Activated CD4-positive, CD25-positive, alpha-beta regulatory T cell treated with anti-CD3 and anti-CD28 coated beads, Interleukin-2, amount 50 U/mL, for 16 hours (primary cell): ENCODE results near the gene CCDC93.

Source experiments
- DNase-seq: peaks from one replicate; pipeline ENCODE4 v3.0.0-alpha.2; 2020; ENCODE audit warnings: low read depth, low spot score

The CCDC93 gene

DNA sequence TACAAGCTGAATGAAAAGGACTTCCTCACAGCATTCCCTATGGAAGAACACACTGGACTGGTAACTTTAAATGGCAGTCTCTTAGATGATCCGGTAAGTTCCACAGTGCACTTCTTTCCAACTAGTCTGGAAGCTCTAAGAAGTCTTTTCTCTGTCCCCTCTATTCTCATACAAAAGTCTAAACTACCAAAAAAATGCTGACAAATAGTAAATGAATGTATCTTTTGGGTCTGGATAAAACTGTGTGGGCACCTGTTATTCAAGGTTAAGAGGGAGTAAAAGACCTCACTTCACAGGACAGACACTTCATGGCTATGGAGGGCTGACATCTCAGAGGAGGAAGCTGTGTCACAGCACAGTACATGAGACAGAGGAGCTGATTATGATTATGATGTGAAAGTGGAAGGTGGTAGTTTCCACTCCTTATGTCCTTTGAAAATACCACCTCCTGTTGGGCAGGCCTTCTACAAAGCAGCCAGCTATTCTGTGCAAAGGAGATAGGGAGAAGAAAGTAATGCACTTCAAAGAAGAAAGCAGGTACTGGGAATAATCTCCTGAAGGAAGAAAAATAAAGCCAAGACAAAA lies 23.9 kb downstream of the CCDC93 start:
- DNase-seq: no peak

- no peak for DNase-seq
These were observed 26.7 kb downstream of the CCDC93 start for GRCh38 chr2:117987121-117987520.

- DNase-seq: no peak
These were observed 28.8 kb downstream of the CCDC93 start for GRCh38 chr2:117985092-117985491.

GRCh38 chr2:117984208-117984607 lies 29.7 kb downstream of the CCDC93 start:
- DNase-seq: no peak

DNA sequence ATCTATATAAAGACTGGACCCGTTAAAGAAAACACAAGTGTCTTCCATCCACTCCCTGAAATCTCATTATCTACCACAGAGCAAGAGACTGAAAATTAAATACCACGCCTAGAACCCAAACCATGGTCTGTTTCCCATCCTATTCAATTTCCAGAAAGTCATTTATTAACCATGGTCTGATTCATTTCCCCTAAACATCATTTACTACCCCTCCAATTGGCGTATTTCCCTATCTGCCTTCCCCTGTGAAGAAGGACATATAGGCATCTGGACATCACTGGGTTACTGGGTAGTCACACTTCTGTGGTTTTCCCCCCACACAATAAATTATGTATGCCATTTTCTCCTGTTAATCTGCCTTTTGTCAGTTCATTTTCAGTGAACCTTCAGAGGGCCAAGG lies 30.8 kb downstream of the CCDC93 start:
- DNase-seq: no peak

DNA sequence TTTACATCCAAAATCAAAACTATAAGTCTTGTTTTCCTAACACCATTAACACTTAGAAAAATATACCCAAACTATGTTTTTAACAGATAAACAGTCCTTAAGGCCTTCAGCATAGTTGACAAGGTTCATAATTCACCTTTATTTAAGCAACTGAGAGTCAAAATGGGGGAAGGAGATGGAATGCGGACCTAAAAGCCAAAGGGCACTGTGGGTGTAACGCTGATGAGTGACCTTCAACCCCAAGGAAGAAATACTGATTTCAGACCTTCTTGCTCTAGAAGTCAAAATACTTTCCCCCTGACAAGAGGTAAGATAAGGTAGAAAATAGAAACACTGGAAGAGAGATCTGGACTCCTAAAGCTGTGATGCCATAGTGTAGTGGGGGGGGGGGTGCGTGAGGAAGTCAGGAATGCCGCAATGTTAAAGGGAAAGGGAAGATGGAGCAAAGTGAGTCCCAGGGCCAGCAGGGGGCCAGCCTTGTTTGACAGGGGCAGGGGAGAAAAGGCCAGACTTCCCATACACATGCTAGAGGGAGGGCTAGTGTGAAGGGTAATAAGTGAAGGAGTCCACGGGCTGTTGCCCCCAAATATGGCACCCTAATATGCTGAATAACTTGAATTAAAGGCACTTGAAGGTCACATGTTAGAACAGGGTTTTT lies 31.4 kb downstream of the CCDC93 start:
- no peak for DNase-seq

- no peak for DNase-seq
These were observed 32.1 kb downstream of the CCDC93 start for GRCh38 chr2:117981810-117982209.

DNA sequence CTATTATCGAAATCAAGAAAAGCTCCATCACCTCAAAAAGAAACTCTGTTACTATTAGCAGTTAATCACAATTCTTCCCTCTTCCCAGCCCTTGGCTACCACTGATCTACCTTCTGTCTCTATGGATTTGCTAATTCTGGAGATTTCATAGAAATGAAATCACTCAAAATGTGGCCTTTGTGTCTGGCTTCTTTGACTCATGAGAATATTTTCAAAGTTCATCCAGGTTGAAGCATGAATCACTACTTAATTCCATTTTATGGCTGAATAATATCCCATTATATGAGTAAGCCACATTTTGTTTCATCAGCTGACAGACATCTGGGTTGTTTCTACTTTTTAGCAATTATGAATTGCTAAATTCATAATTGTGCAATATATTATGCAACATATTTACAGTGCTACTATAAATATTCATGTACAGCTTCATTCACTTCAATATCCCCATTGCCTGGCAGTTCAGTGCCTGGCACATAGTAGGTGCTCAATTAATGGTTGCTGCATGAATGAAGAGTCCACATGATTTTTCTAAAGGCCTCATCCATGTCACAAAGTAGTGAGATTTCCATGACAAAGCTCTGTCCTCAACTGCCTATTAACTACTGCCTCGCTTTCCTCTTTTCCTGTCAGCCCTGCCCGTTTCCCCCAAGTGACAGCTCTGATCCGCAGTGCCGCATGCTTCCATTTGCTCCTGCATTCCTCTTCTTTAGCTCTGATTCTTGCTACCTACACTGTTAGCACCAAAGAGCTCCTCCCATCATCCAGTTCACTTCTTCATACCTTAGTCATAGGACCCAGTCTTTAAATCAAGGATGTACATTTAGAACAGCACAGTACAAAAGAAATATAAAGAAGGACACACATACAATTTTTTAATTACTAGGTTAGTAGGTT lies 32.8 kb downstream of the CCDC93 start:
- DNase-seq: no peak

DNA sequence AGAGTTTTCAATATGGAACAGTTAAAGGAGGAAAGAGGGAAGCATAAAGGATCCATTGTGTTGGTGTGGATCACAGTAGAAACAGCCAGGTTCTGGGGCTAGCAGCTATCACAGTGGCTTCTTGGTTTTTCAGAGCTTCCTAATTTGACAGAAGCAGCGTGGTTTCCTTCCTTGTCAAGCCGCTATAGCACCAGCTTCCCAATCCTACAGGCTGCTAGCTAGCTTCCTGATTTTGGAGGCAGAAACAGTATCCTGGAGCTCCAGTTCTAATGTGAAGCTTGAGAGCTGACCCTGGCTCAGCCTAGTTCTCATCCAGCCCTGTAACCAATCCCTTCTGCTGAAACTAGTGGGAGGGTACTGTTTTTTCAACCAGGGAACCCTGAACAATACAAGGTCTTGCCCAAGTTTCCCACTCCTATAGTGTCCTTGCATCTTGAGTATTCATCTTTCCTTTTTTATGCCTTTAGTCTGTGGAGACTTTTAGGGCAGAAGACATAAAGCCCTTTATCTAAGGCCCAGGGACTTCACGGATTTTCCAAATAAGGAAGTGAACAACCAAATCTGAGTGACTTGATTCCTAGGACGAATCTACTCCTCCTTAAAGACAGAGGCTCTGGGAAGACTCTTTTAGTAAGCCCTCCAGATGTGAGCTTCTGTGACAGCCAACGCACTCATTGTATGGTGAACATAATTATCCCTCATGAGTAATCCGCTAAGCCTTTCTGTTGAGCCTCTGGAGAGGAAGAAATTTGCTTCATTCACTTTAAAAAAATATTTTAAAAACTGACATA lies 33.8 kb downstream of the CCDC93 start:
- DNase-seq: no peak

GRCh38 chr2:117977696-117978095 lies 36.2 kb downstream of the CCDC93 start:
- DNase-seq: no peak

DNA sequence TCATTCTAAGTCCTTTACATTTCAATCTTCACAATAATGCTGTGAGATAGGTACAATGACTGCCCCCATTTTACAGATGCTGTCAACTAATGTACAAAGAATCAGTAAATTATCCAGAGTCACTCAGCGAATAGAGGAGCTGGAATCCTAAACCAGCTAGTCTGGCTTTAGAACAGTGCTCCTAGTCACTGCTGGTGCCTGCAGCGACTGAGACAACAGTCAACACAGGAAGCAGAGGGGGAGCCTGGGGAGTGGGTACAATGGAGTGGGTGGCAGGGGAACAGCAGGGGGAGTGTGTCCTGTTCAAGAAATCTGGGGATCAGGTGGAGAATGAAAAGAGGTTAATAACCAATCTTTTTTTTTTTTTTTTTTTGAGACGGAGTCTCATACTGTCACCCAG lies 37.3 kb downstream of the CCDC93 start:
- DNase-seq: no peak

- DNase-seq: no peak
These were observed 40.3 kb downstream of the CCDC93 start for GRCh38 chr2:117973498-117974082.

DNA sequence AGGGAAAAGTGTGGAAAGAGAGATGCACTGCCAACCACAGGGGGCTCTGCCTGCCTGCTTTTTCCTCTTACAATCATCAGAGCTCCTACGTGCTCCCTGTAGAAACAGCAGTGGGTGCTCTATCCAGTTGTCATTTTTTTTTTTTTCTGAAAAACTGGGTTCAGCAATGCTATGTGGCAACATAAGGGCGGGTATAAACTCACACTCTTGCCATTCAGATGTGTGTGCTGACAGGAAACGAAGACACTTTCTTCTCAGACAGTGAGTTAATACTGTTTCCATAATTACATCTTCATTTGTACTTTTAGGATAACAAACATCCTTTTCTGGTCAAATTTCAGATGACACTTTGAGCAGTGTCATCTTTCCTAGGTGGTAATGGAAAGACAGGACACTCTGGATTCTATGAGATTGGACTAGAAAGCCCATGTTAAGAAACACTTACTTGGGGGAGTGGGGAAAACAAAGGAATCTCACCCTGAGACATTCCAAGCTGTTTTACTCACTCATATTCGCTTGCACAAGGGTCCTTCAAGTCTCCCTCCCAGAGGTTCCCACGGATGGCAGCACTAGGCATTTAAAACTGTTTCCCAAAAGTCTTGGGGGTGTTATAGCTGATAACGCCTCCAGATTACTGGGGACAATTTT lies 41.3 kb downstream of the CCDC93 start:
- DNase-seq: no peak

DNA sequence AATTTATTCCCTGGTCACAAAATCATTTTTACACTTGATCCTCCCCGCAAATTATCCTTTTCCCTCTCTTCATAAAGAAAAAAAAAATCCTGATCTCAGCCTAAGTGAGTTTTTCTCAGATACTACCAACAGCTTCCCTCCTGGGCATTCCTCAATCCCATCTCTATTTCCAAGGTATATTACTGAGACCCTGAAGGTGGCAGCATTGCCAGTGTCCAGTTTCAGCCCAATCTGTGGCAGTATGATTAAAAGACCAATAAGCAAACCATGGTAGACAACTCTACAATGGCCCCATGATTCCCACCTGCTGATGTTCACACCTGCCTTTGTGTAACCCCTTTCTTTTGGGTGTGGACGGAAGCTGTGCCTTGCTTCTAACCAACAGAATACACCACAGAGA lies 45.1 kb downstream of the CCDC93 start:
- DNase-seq: no peak

DNA sequence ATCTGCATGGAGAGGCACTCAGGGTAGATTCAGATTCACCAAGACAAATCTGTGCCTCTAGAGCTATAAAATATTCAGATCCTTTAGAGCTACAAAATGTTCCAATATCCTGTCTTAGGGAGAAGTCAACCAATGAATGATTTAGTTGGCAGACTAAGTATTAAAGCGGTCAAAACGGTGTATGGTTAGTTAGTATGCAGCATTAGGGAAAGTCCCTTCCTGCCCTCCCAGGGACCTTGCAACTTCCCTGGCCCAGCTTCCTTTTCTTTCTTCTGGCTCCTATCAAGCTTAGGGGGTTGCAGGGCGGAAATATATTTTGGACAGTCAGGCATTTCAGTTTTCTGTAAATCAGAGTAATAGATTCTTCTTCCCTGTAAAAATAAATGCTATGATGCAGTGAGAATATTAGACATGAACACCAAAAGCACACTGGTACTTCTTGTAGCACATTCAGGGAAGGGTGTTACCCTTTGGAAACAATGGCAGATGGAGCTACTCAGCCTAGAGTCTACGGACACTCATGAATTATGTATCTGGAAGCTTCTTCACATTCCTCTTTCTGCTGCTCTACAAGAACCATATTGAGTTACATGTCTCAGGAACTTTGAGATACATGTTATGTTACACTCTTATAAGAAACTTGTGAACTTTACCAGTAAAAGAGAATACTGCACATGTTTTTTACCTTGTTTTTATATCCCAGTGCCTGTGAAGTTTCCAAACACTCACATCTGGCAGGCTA lies 45.7 kb downstream of the CCDC93 start:
- DNase-seq: no peak

DNA sequence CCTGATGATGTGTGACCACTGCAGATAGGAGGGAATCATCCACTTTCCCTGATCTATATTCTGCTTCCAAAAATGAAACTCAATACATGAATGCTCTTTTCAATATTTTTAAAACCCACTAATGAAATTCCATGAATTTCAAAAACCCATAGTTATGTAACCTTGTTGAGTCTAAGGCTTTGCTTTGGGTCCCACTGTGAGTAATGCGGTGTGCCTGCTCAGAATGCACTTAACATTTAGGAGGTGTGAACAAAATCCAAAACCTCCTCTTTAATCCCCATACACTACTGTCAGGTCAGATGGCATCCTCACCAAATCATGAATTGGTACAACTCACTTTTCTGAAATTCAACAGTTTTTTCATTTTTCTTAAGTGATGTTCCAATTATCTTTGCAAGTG lies 50.4 kb downstream of the CCDC93 start:
- DNase-seq: no peak

GRCh38 chr2:117961201-117961600 lies 52.7 kb downstream of the CCDC93 start:
- DNase-seq: no peak

DNA sequence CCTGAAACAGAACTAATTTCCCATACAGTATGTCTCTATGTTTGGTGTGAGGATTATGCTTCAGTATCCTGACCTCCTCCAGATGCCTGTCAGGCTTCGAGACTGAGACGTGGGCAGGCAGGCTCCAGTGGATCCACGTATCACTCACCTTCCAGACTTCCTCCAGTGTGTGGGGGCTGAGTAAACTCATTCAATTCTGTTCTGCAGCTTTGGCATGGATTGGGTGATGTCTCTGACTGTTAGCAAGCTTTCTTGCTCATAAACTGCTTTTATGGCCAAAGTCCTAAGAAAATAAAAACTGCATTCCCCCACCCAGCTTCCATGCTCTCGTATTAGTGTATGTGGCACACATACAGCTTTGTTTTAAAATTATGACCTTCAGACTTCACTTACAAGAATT lies 53.6 kb downstream of the CCDC93 start:
- no peak for DNase-seq

DNA sequence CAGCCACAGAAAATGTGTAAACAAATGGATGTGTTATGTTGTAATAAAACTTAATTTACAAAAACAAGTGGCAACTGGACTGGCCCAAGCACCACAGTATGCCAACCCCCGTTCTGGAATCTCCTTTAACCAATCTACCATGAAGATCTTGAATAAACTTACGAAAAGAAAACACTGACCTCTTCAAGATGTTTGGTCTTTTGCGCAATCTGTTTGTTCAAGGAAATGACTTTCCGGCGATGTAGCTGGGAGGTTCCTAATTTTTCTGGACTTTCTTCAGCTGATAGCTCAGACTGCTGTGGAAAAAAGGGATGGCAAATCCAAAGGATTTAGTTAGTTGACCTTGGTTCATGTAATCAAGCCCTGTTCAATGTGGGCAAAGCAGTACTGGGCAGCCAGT lies 55.7 kb downstream of the CCDC93 start:
- no peak for DNase-seq

GRCh38 chr2:117957616-117958015 lies 56.3 kb downstream of the CCDC93 start:
- no peak for DNase-seq
